GM19025 (cell line): ENCODE data around the gene PPP2R2B.

Source experiments
- ATAC-seq: cut with Tn5 transposase; IDR thresholded peaks from one replicate; pipeline ENCODE4 v1.9.1; 2021; ENCODE audit warnings: mild to moderate bottlenecking, low read depth, moderate library complexity; ENCODE audit not compliant: unreplicated experiment

Gene PPP2R2B

DNA sequence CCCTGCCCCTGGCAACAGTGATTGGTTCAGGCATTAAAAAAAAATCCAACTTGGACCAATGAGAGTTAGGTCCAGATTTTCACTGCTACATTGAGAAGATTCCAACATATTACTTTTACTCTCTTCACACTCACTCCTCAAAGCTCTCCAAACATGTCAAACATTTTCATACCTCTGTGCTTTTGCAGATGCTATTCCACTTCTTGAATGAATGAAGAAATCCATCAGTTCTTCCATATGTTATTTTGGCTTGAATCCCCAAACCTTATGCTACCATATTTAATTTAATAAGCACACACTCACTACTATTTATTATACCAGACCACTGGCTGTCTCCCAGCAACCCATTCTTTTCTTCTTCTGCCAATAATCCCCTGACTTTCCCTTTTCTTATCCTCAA lies 87.1 kb downstream of the PPP2R2B start:
- ATAC-seq: no peak

DNA sequence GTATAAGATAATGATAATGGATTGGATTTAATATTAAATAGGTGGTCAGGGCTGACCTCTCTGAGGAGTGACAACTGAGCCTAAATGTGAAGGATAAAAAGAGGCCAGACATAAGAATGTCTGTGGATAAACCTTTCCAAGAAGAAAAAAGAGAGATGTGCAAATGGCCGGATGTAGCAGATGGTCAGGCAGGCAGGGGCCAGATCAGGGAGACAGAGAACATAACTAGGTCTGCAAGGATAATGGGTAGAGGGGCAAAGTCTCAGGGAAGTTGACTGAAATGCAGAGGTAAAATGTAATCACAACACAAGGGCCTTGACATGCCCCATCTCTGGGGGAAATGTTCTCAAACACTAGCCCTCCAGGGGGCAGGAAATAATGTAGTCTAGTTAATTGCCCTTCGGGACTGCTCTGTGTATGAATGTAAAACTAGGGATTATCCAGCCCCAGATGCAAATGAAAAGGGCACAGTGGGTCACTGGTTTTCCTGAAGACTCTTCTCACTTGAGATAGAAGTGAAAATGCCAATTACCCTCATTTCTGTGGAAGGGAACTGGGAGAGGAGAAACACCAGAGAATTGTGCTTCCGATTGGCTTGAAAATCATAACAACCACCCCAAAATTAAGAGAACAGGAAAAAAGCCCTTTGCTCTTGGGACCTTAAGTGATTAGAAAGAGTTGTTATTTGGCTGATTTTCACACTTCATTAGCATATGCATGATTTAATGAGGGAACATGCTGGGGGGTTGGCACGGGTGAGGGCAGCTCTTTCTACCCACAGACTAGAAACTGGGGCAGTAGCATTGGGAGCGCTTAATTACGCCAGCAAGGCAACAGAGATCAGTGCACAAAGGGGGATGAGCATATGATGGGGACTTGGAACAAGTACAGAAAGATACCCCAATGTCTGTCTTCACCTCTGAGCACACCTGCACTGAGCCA lies 88.6 kb downstream of the PPP2R2B start:
- ATAC-seq: no peak

DNA sequence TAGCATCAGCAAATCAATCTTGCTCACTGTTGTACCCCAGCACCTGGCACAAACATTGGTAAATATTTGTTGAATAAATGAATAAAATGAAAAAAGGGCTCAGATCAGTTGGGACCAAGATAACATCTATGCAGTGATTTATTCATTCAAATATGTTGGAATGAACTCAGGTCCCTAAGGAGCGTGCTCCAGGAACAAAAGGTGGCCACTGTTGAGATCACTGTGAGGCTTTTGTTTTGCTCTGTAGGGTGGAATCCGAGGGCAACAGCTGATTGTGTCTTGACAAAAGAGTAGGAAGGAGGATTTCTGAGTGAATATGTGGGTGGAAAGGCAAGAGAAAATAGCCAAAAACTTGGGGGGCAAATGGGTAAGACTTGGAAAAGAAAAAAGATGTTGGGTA lies 89.7 kb downstream of the PPP2R2B start:
- no peak for ATAC-seq

DNA sequence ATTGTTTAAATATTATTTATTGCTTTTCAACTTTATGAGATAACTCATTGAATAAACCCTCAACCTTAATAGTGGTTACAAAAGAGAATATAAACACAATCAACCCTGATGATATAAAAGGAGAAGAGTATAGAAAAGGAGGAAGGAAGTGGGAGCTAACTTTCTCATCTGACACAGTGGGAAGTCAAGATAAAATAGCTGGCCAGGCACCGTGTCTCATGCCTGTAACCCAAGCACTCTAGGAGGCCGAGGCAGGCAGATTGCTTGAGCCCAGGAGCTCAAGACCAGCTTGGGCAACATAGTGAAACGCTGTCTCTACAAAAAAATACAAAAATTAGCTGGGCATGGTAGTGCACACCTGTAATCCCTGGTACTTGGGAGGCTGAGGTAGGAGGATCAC lies 93.5 kb downstream of the PPP2R2B start:
- no peak for ATAC-seq

DNA sequence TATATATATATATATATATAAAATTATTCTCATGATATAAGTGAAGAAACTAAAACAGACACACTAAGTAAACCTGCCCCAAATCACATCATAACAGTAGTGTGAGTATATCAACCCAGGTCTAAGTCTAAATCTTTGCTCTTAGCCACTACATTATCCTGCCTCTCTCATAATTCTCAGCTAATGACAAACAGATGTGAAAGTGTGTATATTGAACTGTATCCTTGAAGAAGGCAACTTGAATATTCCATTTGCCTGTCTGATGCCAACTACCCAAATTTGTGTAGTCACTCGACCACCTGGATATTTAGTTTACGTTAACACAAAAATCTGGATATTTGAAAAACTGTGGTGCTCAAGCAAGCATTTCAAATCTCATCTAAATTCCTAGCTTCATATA lies 97.4 kb downstream of the PPP2R2B start:
- no peak for ATAC-seq

- ATAC-seq: no peak
Observed at GRCh38 chr5:146779211-146779869, 99.2 kb downstream of the PPP2R2B start.

DNA sequence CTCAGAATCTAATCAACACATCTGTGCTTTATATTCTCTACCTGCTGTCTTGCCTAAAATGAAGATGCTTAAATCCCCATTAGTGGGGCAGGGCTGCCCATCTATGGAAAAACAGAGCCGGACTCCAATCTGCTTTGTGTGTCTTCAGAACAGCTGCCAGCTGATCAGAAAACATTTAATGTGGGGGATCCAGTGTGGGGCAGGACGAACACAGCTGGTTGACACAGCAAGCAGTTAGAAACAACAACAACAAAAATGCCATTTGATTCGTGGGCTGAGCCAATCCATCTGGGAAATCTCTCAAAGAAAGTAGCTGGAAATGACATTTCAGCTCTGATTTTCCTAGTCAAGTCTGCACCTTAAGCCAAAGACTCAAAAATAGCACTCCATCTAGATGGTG lies 99.8 kb downstream of the PPP2R2B start:
- ATAC-seq: no peak

- no peak for ATAC-seq
Observed at GRCh38 chr5:146778261-146778660, 100.3 kb downstream of the PPP2R2B start.

- no peak for ATAC-seq
Observed at GRCh38 chr5:146772881-146773466, 105.6 kb downstream of the PPP2R2B start.

- no peak for ATAC-seq
Observed at GRCh38 chr5:146770980-146771379, 107.6 kb downstream of the PPP2R2B start.

- ATAC-seq: no peak
Observed at GRCh38 chr5:146770546-146770945, 108.0 kb downstream of the PPP2R2B start.

DNA sequence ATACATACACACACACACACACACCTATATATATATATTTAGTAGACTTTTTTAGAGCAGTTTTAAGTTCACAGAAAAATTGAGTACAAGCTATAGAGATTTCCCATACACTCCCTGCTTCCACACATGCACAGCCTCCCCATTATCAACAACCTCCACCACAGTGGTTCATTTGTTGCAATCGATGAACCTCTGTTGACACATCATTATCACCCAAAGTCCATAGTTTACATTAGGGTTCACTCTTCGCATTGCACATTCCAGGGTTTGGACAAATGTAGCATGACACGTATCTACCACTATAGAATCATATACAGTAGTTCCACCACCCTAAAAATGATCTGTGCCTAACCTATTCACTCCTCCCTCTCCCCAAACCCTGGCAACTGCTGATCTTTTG lies 111.0 kb downstream of the PPP2R2B start:
- ATAC-seq: no peak

DNA sequence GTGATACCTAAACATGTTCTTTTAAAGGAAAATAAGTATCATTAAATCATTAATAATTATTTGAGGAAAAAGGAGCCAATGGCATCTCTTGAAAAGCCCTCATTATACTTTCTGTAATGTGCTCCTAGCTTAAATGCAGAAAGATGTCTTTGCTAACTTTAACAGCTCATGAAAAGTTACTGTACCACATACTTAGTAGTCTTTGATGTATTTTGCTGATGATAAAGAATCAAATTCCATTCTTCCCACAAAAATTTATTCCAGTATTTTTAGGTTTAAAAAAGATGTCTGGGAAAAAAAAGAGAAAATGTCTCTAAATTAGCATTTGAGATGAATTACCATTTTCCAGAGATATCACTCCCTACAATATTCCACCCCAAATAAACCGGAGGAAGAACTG lies 112.5 kb downstream of the PPP2R2B start:
- no peak for ATAC-seq

DNA sequence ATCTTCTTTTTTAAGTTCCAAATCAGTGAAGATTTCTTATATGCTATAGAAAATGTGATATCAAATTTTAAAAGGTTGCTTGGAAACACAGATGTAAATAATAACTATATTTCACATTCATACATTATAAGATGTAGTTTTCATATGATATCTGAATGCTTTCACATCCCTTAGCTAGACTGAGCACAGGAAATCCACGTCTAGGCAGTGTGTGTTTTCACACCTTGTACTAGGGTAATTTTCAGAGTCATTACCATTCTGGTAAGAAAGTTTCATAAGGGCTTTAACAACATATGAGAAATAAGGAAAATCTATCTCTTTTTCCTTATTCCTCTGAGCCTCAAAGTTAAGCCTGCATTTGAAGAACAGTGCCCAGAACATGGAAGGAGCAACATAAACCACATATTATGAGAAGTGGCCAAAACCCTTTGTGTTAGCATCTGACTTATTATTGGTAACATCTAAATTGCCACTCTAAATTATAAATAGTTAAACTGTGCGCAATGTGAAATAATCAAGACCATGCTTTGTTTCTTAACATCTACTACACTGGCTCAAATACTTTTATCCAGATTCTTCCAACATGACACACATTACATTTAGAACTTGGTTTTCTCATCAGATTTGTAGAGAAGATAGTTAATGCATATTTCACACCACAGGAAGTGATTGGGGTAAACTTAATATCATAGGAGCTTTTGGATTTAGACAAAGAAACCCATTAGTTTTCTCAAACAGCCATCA lies 113.3 kb downstream of the PPP2R2B start:
- ATAC-seq: no peak

DNA sequence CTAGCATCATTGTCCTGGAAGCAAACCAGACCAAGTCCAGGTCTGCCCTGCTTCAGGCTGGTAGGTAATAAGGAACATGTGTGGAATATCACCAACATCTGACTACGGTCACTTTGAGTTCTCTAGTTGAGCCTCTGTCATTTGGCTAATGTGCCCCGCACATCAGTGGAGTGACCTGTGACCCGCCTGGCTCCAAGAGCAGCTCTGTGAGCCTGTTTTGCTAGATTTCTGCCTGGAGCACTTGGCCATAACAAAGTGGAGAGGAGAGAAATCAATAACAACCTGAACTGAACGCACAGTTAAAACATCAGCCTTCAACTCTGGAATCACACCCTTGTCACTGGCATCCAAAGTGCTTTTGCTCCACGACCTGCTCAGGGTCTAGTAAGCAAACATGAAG lies 115.7 kb downstream of the PPP2R2B start:
- no peak for ATAC-seq

DNA sequence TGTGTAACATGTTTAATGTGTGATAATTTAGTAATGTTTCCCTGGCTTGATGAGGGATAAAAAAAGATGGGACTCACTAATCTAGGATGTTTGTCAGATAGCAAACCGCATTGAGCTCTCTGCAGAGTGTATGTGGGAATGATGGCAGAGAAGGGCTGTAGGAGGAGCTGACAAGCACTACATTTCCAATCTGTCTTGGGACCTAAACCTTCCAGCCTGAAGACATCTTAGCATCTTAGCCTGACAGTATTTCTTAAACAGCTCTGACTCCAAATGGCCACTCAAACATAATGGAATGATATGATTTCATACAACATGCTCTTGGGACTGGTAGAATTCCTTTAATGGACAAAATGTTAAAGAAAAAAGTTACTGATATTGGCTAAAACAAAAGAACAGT lies 116.7 kb downstream of the PPP2R2B start:
- ATAC-seq: no peak

GRCh38 chr5:146758938-146759337 lies 119.6 kb downstream of the PPP2R2B start:
- ATAC-seq: no peak

- ATAC-seq: no peak
Observed at GRCh38 chr5:146758076-146758475, 120.5 kb downstream of the PPP2R2B start.

- ATAC-seq: no peak
Observed at GRCh38 chr5:146756546-146756945, 122.0 kb downstream of the PPP2R2B start.

DNA sequence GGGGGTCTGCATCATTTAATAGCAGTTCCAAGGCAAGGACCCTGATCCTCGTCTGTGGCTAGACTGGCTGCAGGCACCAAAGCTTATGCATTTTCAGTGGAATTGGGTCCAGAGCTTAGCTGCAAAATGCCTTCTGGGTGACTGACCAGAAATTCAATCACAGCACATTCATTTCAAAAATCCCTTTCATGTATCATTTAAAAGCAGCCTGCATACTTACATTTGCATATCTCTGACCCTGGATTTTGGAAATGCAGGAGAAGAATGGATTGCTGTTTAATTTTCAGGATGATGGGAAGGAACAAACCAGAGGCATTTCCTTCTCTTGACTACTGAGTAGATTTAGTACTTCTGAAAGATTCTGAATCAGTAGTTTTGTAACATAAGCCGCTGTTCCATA lies 122.8 kb downstream of the PPP2R2B start:
- no peak for ATAC-seq

GRCh38 chr5:146754621-146755020 lies 123.9 kb downstream of the PPP2R2B start:
- no peak for ATAC-seq
